ENCODE measurements around the gene TEKT2.

The TEKT2 gene

GRCh38 chr1:36088265-36088576, 4.3 kb downstream of the TEKT2 start:
- no peak for DNase-seq

GRCh38 chr1:36088577-36089392, 4.9 kb downstream of the TEKT2 start, which contains the start of gene ADPRS:
TSS of gene ADPRS (plus strand) at chr1:36088892. CDS start at chr1:36088905, 13 bp downstream.
- DNase-seq: peak; percentile 94

- peak; percentile 35 for DNase-seq
Observed at GRCh38 chr1:36089393-36090121, 5.7 kb downstream of the TEKT2 start.

GRCh38 chr1:36091141-36091540, 7.2 kb downstream of the TEKT2 start:
- DNase-seq: no peak

GRCh38 chr1:36091698-36092097, 7.8 kb downstream of the TEKT2 start:
- DNase-seq: no peak

- DNase-seq: no peak
Observed at GRCh38 chr1:36092166-36092797, 8.4 kb downstream of the TEKT2 start.

GRCh38 chr1:36092798-36093185, 8.9 kb downstream of the TEKT2 start:
- DNase-seq: no peak

GRCh38 chr1:36093226-36093625, 9.3 kb downstream of the TEKT2 start:
- no peak for DNase-seq

- no peak for DNase-seq
Observed at GRCh38 chr1:36093929-36094328, 10.0 kb downstream of the TEKT2 start.

- DNase-seq: no peak
Observed at GRCh38 chr1:36094621-36095061, 10.7 kb downstream of the TEKT2 start.

GRCh38 chr1:36095760-36096405, 12.0 kb downstream of the TEKT2 start:
- DNase-seq: no peak

GRCh38 chr1:36096500-36097432, 12.9 kb downstream of the TEKT2 start:
- no peak for DNase-seq

- DNase-seq: no peak
Observed at GRCh38 chr1:36097693-36098585, 14.0 kb downstream of the TEKT2 start.

- DNase-seq: no peak
Observed at GRCh38 chr1:36098650-36099365, 14.9 kb downstream of the TEKT2 start.

GRCh38 chr1:36099681-36100341, 15.9 kb downstream of the TEKT2 start:
- peak; percentile 85 for DNase-seq

- no peak for DNase-seq
Observed at GRCh38 chr1:36100376-36100775, 16.5 kb downstream of the TEKT2 start.

GRCh38 chr1:36101546-36101945, 17.7 kb downstream of the TEKT2 start:
- DNase-seq: no peak

- DNase-seq: no peak
Observed at GRCh38 chr1:36106269-36106668, 22.4 kb downstream of the TEKT2 start.

GRCh38 chr1:36107394-36107793, 23.5 kb downstream of the TEKT2 start:
- DNase-seq: no peak

GRCh38 chr1:36108314-36108713, 24.4 kb downstream of the TEKT2 start:
- no peak for DNase-seq

All from stimulated activated CD4-positive, alpha-beta T cell treated with anti-CD3 and anti-CD28 coated beads, Interleukin-15, amount 100 ng/mL, for 24 hours (primary cell).